ENCODE results near the gene RAP1GDS1. TPM values are rescaled to one million over a fixed set of nuclear protein-coding genes. Genes with fewer than 3 reads are reported as not detected.
"Not testable (repeated sequence)": the region's sequence is repeated elsewhere in the genome, so short reads cannot be mapped to it uniquely, and the experiment has no call there.

Gene RAP1GDS1
- total RNA-seq, 3 donors from 2014 or later: 31.1 to 55.8 (median 33.8) TPM

DNA sequence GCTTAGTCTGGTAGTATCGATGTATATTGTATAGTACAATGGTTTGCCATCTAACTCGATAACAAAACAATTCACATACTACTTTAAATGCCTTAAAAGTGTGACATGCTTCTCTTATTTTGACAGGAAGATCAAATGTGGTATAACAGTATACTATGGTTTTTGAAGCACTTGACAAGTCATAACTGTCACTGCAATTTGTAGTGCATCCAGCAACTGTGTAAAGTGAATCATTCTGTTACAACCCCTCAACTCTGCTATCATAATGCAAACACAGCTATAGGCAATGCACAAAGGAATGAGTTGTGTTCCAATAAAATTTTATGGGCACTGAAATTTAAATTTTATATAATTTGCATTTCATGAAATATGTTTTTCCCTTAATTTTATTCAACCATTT, 14.0 kb downstream of the RAP1GDS1 start:
- Histone ChIP-seq H3K4me1 (no peaks in the 10 kb centered on the region), H3K9me3 (no peaks in the 10 kb centered on the region)
- intact Hi-C loops (cut with DNase I; ENCODE audit: low total_unique reads): no loop called here

DNA sequence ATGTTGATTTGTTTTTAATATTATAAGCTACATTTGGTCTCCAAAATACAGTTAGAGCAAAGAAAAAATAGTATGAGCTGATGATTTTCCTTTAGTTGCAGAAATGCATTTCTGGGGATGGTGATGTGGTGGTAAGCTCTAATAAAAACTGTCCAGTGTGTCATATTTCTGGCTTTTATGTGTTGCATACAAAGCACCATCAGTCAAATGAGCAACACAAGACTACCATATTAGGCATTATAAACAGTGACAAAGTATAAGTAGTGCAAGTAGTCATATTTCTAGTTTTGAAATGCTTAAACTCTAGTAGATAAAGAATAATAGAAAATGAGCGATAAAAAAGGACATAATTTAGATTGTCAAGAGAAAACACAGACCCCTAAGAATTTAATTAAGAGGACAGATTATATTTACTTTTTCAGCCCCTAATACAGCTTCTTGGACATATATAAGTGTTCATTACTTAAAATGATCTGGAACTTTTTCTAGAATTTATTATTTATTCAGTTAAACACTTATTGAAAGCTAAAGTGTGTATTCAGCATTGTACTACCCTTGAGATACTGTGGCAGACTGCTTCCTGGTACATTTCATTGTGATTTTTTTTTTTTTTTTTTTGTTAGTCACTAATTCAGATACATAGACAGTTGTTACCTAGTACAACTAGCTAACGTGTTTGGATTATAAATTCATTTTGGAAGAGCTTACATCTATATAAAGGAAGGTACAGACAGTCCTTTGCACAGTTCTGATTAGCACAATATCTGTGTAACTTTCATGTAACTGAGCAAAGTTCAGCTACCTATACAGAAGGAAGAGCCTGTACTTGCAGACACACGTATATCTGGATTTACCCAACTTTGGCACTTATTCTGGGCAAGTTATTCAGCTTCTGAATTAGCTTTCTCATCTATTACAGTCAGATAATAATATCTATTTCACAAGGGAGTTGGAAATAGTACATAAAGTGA, 22.3 kb downstream of the RAP1GDS1 start:
- Histone ChIP-seq H3K27me3 (no peaks in the 10 kb centered on the region), H3K4me3 (no peak overlapping the region), H3K36me3 (no peaks in the 10 kb centered on the region), H3K9me3 (no peaks in the 10 kb centered on the region), H3K4me1 (no peaks in the 10 kb centered on the region), H3K27ac (no peak overlapping the region)
- TF ChIP-seq POLR2AphosphoS5 (IDR thresholded peaks at IDR 0.05): no peak
- TF ChIP-seq, protein P1, sequence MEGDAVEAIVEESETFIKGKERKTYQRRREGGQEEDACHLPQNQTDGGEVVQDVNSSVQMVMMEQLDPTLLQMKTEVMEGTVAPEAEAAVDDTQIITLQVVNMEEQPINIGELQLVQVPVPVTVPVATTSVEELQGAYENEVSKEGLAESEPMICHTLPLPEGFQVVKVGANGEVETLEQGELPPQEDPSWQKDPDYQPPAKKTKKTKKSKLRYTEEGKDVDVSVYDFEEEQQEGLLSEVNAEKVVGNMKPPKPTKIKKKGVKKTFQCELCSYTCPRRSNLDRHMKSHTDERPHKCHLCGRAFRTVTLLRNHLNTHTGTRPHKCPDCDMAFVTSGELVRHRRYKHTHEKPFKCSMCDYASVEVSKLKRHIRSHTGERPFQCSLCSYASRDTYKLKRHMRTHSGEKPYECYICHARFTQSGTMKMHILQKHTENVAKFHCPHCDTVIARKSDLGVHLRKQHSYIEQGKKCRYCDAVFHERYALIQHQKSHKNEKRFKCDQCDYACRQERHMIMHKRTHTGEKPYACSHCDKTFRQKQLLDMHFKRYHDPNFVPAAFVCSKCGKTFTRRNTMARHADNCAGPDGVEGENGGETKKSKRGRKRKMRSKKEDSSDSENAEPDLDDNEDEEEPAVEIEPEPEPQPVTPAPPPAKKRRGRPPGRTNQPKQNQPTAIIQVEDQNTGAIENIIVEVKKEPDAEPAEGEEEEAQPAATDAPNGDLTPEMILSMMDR (IDR thresholded peaks at IDR 0.05): no peak
- no peak for TF ChIP-seq POLR2A (IDR thresholded peaks at IDR 0.05)
- no peak for DNase-seq (ENCODE audit: low spot score in 2 of 2)
- intact Hi-C loops (cut with DNase I; ENCODE audit: low total_unique reads): no loop called here

More for the DNA sequence above, 14.0 kb downstream of the RAP1GDS1 start:
- H3K27ac ChIP-seq: no peak overlapping the region
- H3K36me3 ChIP-seq: no peaks in the 10 kb centered on the region
- no peaks in the 10 kb centered on the region for H3K27me3 ChIP-seq
- TF ChIP-seq POLR2A (IDR thresholded peaks at IDR 0.05): no peak
- H3K4me3 ChIP-seq: no peak overlapping the region
- DNase-seq (ENCODE audit: low spot score in 2 of 2): no peak

DNA sequence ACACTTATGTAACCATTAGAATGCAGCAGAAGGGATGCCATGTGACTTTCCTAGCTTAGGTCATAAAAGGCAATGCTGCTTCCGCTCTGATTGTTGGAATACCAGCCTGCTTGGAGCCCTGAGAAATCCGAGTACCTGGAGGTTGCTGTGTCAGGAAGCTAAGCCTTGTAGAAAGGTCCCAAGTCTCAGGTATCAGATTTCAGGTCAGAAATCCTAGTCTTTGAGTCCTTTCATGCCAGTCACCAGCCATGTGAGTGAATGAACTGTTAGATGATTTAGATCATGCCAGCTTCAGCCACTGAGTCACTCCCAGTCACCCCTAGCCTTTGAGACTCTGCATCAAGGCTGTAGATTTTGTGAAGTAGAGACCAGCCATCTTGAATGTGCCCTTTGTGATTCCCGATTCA, 23.5 kb downstream of the RAP1GDS1 start:
- H3K4me3 ChIP-seq: no peak overlapping the region
- TF ChIP-seq POLR2A (IDR thresholded peaks at IDR 0.05) (no peak), POLR2AphosphoS5 (IDR thresholded peaks at IDR 0.05) (no peak)
- TF ChIP-seq, protein P1 (IDR thresholded peaks at IDR 0.05): no peak
- intact Hi-C loops (cut with DNase I; ENCODE audit: low total_unique reads): no loop called here
- H3K36me3 ChIP-seq: no peaks in the 10 kb centered on the region
- H3K9me3 ChIP-seq: no peaks in the 10 kb centered on the region
- H3K27ac ChIP-seq: no peak overlapping the region
- no peaks in the 10 kb centered on the region for H3K27me3 ChIP-seq
- no peak for DNase-seq (ENCODE audit: low spot score in 2 of 2)
- no peaks in the 10 kb centered on the region for H3K4me1 ChIP-seq

DNA sequence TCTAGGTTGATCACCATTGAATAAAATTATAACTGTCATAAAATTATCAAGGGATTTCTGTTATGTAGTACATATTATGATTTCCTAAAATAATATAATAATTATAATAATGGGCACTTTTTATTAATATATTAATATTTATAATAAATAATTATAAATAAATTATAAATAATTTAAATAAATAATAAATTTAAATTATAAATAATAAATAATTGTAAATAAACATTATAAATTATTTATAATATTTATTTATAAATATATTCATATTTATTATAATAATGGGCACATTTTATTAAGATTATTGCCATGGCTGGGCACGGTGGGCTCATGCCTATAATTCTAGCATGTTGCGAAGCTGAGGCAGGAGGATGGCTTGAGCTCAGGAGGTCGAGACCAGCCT, 24.5 kb downstream of the RAP1GDS1 start:
- DNase-seq (ENCODE audit: low spot score in 2 of 2): no peak
- TF ChIP-seq POLR2A (IDR thresholded peaks at IDR 0.05) (no peak), POLR2AphosphoS5 (IDR thresholded peaks at IDR 0.05) (no peak)
- TF ChIP-seq, protein P1 (IDR thresholded peaks at IDR 0.05): no peak
- no peaks in the 10 kb centered on the region for H3K4me1 ChIP-seq
- no peaks in the 10 kb centered on the region for H3K27me3 ChIP-seq
- no peaks in the 10 kb centered on the region for H3K9me3 ChIP-seq
- H3K4me3 ChIP-seq: no peak overlapping the region
- intact Hi-C loops (cut with DNase I; ENCODE audit: low total_unique reads): no loop called here
- H3K27ac ChIP-seq: no peak overlapping the region
- H3K36me3 ChIP-seq: no peaks in the 10 kb centered on the region

DNA sequence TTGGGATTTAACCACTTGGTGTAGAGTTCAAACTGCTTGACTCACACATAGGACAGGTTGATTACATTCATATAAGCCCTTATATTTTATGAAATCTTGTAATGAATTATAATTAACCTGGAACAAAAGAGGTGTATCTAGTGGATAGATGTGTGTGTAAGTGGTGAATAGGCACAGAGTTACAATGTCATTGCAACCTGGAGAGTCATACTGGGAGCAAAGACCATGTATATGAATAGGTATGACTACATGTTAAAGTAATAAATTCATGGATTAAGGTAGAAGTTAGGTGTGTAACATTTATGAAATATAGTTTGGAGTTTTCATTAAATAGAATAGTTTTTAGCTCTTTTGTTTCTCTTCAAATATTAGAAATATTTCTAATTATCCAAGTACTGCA, 26.1 kb downstream of the RAP1GDS1 start:
- Histone ChIP-seq H3K27me3 (no peaks in the 10 kb centered on the region), H3K4me1 (no peaks in the 10 kb centered on the region), H3K36me3 (no peaks in the 10 kb centered on the region), H3K4me3 (no peak overlapping the region), H3K27ac (no peak overlapping the region), H3K9me3 (no peaks in the 10 kb centered on the region)
- intact Hi-C loops (cut with DNase I; ENCODE audit: low total_unique reads): no loop called here
- TF ChIP-seq POLR2AphosphoS5 (IDR thresholded peaks at IDR 0.05) (no peak), POLR2A (IDR thresholded peaks at IDR 0.05) (no peak)
- TF ChIP-seq, protein P1 (IDR thresholded peaks at IDR 0.05): no peak
- DNase-seq (ENCODE audit: low spot score in 2 of 2): no peak

DNA sequence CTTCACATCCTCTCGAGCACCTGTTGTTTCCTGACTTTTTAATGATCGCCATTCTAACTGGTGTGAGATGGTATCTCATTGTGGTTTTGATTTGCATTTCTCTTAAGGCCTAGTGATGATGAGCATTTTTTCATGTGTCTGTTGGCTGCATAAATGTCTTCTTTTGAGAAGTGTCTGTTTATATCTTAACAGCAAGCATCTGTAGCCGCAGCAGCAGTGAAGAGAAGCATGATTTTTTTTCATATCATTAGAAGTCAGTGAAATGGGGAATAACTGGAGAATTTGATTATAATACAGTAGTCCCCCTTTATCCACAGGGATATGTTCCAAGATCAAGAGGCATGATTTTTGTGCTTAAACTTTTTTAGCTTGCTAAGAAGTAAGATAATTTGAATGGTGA, 27.5 kb downstream of the RAP1GDS1 start:
- intact Hi-C loops (cut with DNase I; ENCODE audit: low total_unique reads); H3K27ac ChIP-seq; H3K4me3 ChIP-seq; DNase-seq (ENCODE audit: low spot score in 2 of 2); H3K4me1 ChIP-seq; H3K36me3 ChIP-seq; H3K27me3 ChIP-seq; H3K9me3 ChIP-seq: not testable (repeated sequence)

Data from breast epithelium (tissue), 4 donors.